Kidney (tissue), 14 donors: ENCODE results near the gene ALAS1. TPM values are rescaled to one million over a fixed set of nuclear protein-coding genes. Genes with fewer than 3 reads are reported as not detected.

Experiments
- DNase-seq, 5 donors: peaks; one replicate each; pipeline ENCODE4 v3.0.0-alpha.2; 2013 to 2020
- FAIRE-seq: peaks from 2 replicates; lab custom pipeline; 2012; peaks lifted over from hg19 to GRCh38; lab: Jason Lieb, UNC
- H3K27ac ChIP-seq, 2 donors: one replicate each; pipeline ENCODE4 v1.7.0; 2013; ENCODE audit warnings: low read depth in 2 of 2, low read length in 2 of 2, inconsistent platforms in 1 of 2
- H3K27me3 ChIP-seq: one replicate; pipeline ENCODE4 v1.7.1; 2013; ENCODE audit warnings: low read length, inconsistent platforms; ENCODE audit not compliant: control insufficient read depth, insufficient read depth
- H3K36me3 ChIP-seq, 3 donors: one replicate each; pipeline versions ENCODE4 v1.7.0 to v1.7.1; 2013; ENCODE audit warnings: low read length in 3 of 3, control low read depth in 1 of 3, inconsistent platforms in 1 of 3; ENCODE audit not compliant: insufficient read depth in 3 of 3, control insufficient read depth in 2 of 3
- H3K4me1 ChIP-seq, 3 donors: one replicate each; pipeline versions ENCODE4 v1.7.0 to v1.7.1; 2013; ENCODE audit warnings: low read length in 3 of 3, inconsistent platforms in 1 of 3, low read depth in 1 of 3; ENCODE audit not compliant: control insufficient read depth in 2 of 3, insufficient read depth in 2 of 3
- H3K4me3 ChIP-seq, 3 donors: one replicate each; pipeline versions ENCODE4 v1.7.0 to v1.8.1; 2013; ENCODE audit warnings: low read length in 3 of 3, control low read depth in 1 of 3, inconsistent platforms in 1 of 3
- H3K9ac ChIP-seq, 3 donors: one replicate each; pipeline versions ENCODE4 v1.7.0 to v1.7.1; 2013; ENCODE audit warnings: low read length in 3 of 3, control low read depth in 1 of 3, inconsistent platforms in 1 of 3
- H3K9me3 ChIP-seq, 3 donors: one replicate each; pipeline versions ENCODE4 v1.7.0 to v1.7.1; 2013; ENCODE audit warnings: low read length in 3 of 3, control low read depth in 1 of 3, inconsistent platforms in 1 of 3; ENCODE audit not compliant: control insufficient read depth in 2 of 3, insufficient read depth in 1 of 3
- CTCF ChIP-seq: IDR thresholded peaks from 3 replicates; pipeline ENCODE4 v1.5.1; 2012; ENCODE audit warnings: mild to moderate bottlenecking, moderate library complexity, borderline replicate concordance; ENCODE audit not compliant: insufficient read depth; ENCODE audit errors: extremely low read depth
- intact Hi-C: fragments of 100-400 bp; cut with DNase I; formaldehyde crosslinking; loops from one replicate; pipeline ENCODE4 v1.11.1; 2022
- polyA plus RNA-seq: library from polyadenylated mRNA; stranded (reverse); fragments of 350-450 nt; fragmentation: Illumina TruSeq; extraction: RNeasy Lipid Tissue Mini Kit (QIAGEN cat#74804); gene quantifications from one replicate; pipeline ENCODE4 v1.2.3, GENCODE V29; 2014; ENCODE audit warnings: low read depth, low replicate concordance; ENCODE audit not compliant: insufficient read depth
- total RNA-seq: library from RNA; stranded (reverse); fragmentation: NEBNext Ultra II Directional; extraction: Animal tissue kit (Norgen Biotek cat#: 25700); gene quantifications from one replicate; pipeline ENCODE4 v1.2.1, GENCODE V29; 2021
- donor health status: control.
- donor health status: control.
- donor health status: control.
- donor health status: control.
- donor health status: control.
- donor health status: DM: yes; HTN: yes; CAD: no.
- donor health status: Normal renal cell carcinoma (clear cell type).

The ALAS1 gene
- total and polyA plus RNA-seq, 2 donors from 2014 or later = 42.8 to 77.2 TPM

- DNase-seq = no peak
- no peaks in the 10 kb centered on the region for H3K9me3 ChIP-seq
- no peak for TF ChIP-seq CTCF
- intact Hi-C loops = no loop called here
- no peak overlapping the region for H3K9ac ChIP-seq
- no peak overlapping the region for H3K4me3 ChIP-seq
- H3K27ac ChIP-seq = no peak overlapping the region
- FAIRE-seq = no peak
- peaks cover 0 to 13% (median 13%) of the 10 kb centered on the region in 3 donors for H3K4me1 ChIP-seq
- H3K36me3 ChIP-seq = peaks cover 36 to 76% (median 61%) of the 10 kb centered on the region in 3 donors
- H3K27me3 ChIP-seq = no peaks in the 10 kb centered on the region
Observed at GRCh38 chr3:52259035-52259434, 61.1 kb downstream of the ALAS1 start.

- no peaks in the 10 kb centered on the region for H3K27me3 ChIP-seq
- peaks cover 0 to 13% (median 12%) of the 10 kb centered on the region in 3 donors for H3K4me1 ChIP-seq
- H3K27ac ChIP-seq = no peak overlapping the region
- no peaks in the 10 kb centered on the region for H3K9me3 ChIP-seq
- intact Hi-C loops = no loop called here
- FAIRE-seq (no peak), DNase-seq (no peak)
- H3K4me3 ChIP-seq = no peak overlapping the region
- peaks cover 39 to 79% (median 63%) of the 10 kb centered on the region in 3 donors for H3K36me3 ChIP-seq
- no peak for TF ChIP-seq CTCF
- no peak overlapping the region for H3K9ac ChIP-seq
Observed at GRCh38 chr3:52259448-52259847, 61.5 kb downstream of the ALAS1 start.

GRCh38 chr3:52262447-52262846, 64.5 kb downstream of the ALAS1 start:
- DNase-seq (no peak), FAIRE-seq (no peak)
- intact Hi-C loops = no loop called here
- peaks cover 25 to 70% (median 52%) of the 10 kb centered on the region in 3 donors for H3K36me3 ChIP-seq
- no peaks in the 10 kb centered on the region for H3K9me3 ChIP-seq
- no peak for TF ChIP-seq CTCF
- no peak overlapping the region for H3K9ac ChIP-seq
- H3K27ac ChIP-seq = no peak overlapping the region
- H3K4me1 ChIP-seq = peaks cover 0 to 17% (median 13%) of the 10 kb centered on the region in 3 donors
- H3K4me3 ChIP-seq = no peak overlapping the region
- H3K27me3 ChIP-seq = no peaks in the 10 kb centered on the region

Other genes with a start within 250 kb of the ALAS1 start
- gene GPR62, start 242.8 kb upstream of the ALAS1 start, total RNA-seq = 0.09 TPM
- gene GPR62, start 242.8 kb upstream of the ALAS1 start, polyA plus RNA-seq = 0.41 TPM
- gene PCBP4, start 230.7 kb upstream of the ALAS1 start, total RNA-seq = 31.7 TPM
- 34.0 TPM for gene PCBP4, start 230.7 kb upstream of the ALAS1 start, polyA plus RNA-seq
- 73.5 TPM for gene ABHD14B, start 224.1 kb upstream of the ALAS1 start, total RNA-seq
- gene ABHD14B, start 224.1 kb upstream of the ALAS1 start, polyA plus RNA-seq = 207 TPM
- gene ABHD14A, start 223.1 kb upstream of the ALAS1 start, total RNA-seq = 20.7 TPM
- 50.5 TPM for gene ABHD14A, start 223.1 kb upstream of the ALAS1 start, polyA plus RNA-seq
- gene ACY1, start 214.6 kb upstream of the ALAS1 start, total RNA-seq = 68.1 TPM
- gene ACY1, start 214.6 kb upstream of the ALAS1 start, polyA plus RNA-seq = 856 TPM
- 785 TPM for gene RPL29, start 202.3 kb upstream of the ALAS1 start, total RNA-seq
- gene RPL29, start 202.3 kb upstream of the ALAS1 start, polyA plus RNA-seq = 1,416 TPM
- gene DUSP7, start 141.6 kb upstream of the ALAS1 start, total RNA-seq = 19.8 TPM
- 10.1 TPM for gene DUSP7, start 141.6 kb upstream of the ALAS1 start, polyA plus RNA-seq
- 2.2 TPM for gene POC1A, start 43.7 kb upstream of the ALAS1 start, total RNA-seq
- 2.5 TPM for gene POC1A, start 43.7 kb upstream of the ALAS1 start, polyA plus RNA-seq
- 0.94 TPM for gene TLR9, start 27.5 kb downstream of the ALAS1 start, total RNA-seq
- gene TLR9, start 27.5 kb downstream of the ALAS1 start, polyA plus RNA-seq = not detected
- 59.9 TPM for gene TWF2, start 41.0 kb downstream of the ALAS1 start, total RNA-seq
- 44.0 TPM for gene TWF2, start 41.0 kb downstream of the ALAS1 start, polyA plus RNA-seq
- gene PPM1M, start 47.6 kb downstream of the ALAS1 start, total RNA-seq = 32.5 TPM
- gene PPM1M, start 47.6 kb downstream of the ALAS1 start, polyA plus RNA-seq = 23.2 TPM
- gene WDR82, start 80.5 kb downstream of the ALAS1 start, total RNA-seq = 75.8 TPM
- 20.9 TPM for gene WDR82, start 80.5 kb downstream of the ALAS1 start, polyA plus RNA-seq
- 30.7 TPM for gene GLYCTK, start 89.7 kb downstream of the ALAS1 start, total RNA-seq
- 50.2 TPM for gene GLYCTK, start 89.7 kb downstream of the ALAS1 start, polyA plus RNA-seq
- 12.1 TPM for gene DNAH1, start 118.2 kb downstream of the ALAS1 start, total RNA-seq
- 1.7 TPM for gene DNAH1, start 118.2 kb downstream of the ALAS1 start, polyA plus RNA-seq
- 72.5 TPM for gene BAP1, start 211.8 kb downstream of the ALAS1 start, total RNA-seq
- gene BAP1, start 211.8 kb downstream of the ALAS1 start, polyA plus RNA-seq = 61.6 TPM
- gene PHF7, start 212.5 kb downstream of the ALAS1 start, total RNA-seq = 8.8 TPM
- 3.9 TPM for gene PHF7, start 212.5 kb downstream of the ALAS1 start, polyA plus RNA-seq
- 25.7 TPM for gene SEMA3G, start 246.9 kb downstream of the ALAS1 start, total RNA-seq
- gene SEMA3G, start 246.9 kb downstream of the ALAS1 start, polyA plus RNA-seq = 28.2 TPM